HL-60/S4 treated with retinoic acid at 250 ng/mL for 4 days and 3 days (cell line): ENCODE measurements around the gene DOCK4.

Source experiments
- in situ Hi-C: fragments of 300-500 bp; cut with MboI; formaldehyde crosslinking; loops from 2 replicates; pipeline ENCODE4 v1.7.0; 2022; ENCODE audit warnings: low sequenced_read_pairs

DOCK4 gene

GRCh38 chr7:111750228-111750627 is 456.0 kb downstream of the DOCK4 start:
- in situ Hi-C loops = loop anchor here (25.0 kb wide), 1 partner anchor 662 kb away; no protein-coding TSS in a partner anchor

- in situ Hi-C loops = loop anchor here (10.0 to 25.0 kb wide), 3 partner anchors 663 to 1138 kb away; no protein-coding TSS in a partner anchor
These were observed 456.6 kb downstream of the DOCK4 start for GRCh38 chr7:111749625-111750024.

DNA sequence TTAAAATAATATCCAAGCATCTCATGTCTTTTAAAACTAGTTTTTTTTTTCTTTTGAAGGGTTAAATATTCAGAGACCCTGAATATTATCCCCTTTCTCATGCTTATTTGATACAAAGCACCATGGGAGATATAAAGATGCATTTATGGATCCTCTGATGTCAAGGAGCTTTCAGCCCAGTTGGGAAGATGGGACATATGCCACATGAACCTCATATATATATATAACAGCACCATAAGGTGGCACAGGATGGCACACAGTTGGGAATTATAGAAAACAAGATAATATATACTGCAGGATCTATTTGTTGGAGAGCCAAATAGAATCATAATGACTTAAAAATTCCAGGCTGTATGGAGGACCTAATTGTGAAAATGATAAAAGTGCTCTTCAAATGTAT is 458.5 kb downstream of the DOCK4 start:
- in situ Hi-C loops = loop anchor here (10.0 to 25.0 kb wide), 2 partner anchors 747 to 1140 kb away; no protein-coding TSS in a partner anchor

GRCh38 chr7:111746950-111747349 is 459.2 kb downstream of the DOCK4 start:
- in situ Hi-C loops = loop anchor here (10.0 to 25.0 kb wide), 2 partner anchors 748 to 1140 kb away; no protein-coding TSS in a partner anchor

DNA sequence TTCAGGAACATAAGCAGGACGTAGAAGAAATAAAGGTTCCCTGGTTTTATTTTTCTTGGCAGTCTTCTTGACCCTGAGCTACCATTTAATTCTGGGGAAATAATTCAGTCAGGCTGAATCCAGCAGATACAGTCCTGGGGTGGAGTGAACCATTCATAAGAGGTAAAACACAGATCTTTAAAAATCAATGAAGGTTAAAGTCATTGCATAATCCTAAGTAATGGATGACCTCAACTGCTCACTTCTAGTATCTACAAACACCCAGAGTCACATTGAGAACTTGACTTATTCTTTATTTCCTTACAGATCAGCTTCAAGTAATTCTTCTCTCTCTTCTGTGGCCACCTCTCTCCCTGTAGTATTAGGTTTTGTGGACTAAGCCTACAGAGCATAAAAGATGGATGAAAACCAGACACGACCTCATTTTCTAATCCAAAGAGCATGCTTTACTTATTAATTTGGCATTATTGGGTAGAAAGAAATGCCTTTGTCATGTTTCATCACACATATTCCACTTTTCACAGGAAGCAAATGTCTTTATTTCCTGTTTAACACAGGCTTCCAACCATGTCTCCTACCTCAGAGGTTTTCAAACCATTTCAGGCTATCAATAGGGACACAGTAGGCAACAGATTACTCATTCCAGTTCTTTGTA is 461.6 kb downstream of the DOCK4 start:
- in situ Hi-C loops = loop anchor here (10.0 to 25.0 kb wide), 2 partner anchors 750 to 1143 kb away; no protein-coding TSS in a partner anchor

DNA sequence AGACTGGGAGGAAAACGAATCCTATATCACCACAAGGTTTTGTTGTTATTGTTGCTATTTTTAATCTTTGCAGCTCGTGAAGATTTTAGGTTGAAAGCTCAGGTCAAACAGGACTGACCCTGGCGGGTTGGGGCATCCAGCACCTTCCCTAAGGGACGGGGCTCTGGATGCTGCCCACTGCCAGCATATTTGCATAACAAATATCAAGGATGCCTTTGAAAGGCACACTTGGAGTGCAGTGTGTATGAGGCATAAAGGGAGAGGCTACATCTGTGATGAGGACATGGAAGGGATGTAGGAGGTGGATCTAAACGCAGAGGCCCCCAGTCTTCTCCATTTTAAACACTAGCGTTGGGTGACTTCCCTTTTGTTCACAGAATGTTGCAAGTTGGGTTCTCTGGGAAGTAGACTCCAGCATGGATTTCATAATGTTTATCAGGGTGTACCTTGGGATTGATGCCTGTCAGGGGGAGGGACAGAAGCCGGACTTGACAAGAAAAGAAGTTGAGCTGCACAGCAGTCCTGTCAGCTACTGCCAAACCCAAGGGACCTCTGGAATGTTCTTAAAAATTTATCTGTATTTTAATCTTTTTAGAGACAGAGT is 462.9 kb downstream of the DOCK4 start:
- in situ Hi-C loops = loop anchor here (10.0 to 25.0 kb wide), 2 partner anchors 751 to 1144 kb away; no protein-coding TSS in a partner anchor

DNA sequence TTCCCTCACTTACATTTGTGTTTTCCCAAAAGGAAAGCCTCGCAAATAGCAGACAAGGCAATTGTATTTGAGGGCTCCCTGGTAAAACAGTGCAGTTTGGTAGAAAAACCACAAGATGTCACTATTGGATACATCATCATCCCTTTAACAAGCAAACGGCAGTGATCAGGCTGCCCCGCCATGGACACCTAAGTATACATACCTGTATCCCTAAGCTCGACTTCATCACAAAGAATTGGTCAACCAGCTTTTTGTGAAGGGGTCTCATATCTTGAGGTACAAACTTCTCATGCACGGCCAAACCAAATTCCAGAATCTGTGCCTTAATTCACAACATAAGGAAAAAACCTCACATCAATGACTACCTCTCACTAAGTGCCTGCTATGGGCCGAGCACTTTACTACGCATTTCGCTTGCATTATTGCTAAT is 464.4 kb downstream of the DOCK4 start:
- in situ Hi-C loops = loop anchor here (10.0 to 25.0 kb wide), 2 partner anchors 753 to 1145 kb away; no protein-coding TSS in a partner anchor

DNA sequence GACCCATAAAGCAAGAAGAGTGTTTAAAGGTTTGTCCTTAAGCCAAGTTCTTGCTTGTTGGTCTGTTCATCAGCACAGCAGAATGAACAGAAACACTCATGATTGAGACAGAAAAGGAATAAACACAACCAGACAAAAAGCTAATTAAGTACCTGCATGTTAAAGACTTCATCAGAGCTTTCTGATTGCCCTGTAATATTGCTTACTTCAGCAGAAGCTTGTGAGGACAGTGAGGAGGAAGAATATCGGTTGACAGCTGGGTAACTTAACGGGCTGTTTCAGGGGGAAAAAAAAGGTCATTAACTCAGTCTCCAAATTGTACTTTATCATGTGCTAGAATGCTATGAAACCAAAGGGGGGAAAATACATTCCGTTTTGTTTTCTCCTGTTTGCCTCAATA is 465.3 kb downstream of the DOCK4 start:
- in situ Hi-C loops = loop anchor here (10.0 to 25.0 kb wide), 2 partner anchors 754 to 1146 kb away; no protein-coding TSS in a partner anchor

- in situ Hi-C loops = loop anchor here (25.0 kb wide), 1 partner anchor 1151 kb away; no protein-coding TSS in a partner anchor
These were observed 469.7 kb downstream of the DOCK4 start for GRCh38 chr7:111736552-111736874.

- in situ Hi-C loops = loop anchor here (25.0 kb wide), 1 partner anchor 1151 kb away; no protein-coding TSS in a partner anchor
These were observed 470.3 kb downstream of the DOCK4 start for GRCh38 chr7:111735661-111736551.

DNA sequence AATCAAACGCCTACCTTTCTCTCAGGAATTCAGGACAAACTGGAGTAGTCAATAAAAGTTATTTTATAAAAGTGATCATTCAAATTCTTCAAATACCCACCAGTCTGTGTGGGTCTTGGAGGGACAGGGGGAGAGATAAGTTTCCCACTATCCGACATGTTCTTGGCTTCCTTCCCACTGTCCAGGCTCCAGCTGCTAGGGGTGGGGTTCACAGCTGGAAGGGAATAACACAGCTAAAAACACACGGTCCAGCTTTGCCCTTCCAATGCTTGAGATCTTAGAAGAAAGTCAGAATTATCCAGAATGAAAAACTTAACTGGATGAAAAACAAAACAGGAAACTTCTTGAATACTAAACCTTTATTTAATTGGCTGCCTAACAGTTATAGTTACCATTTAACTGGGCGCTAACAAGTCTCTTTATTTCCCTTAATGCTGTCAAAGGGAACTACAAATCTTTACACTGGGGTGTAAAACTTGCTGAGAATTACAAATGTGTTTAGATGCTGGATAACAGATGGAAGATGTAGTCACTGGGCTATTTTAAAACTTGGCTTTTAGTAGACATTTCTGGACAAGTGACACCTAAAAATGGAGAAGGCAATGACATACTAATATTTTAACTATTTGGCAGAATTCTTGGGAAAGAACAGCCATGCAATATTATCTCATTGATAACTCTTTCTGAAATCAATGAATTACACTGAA is 471.1 kb downstream of the DOCK4 start:
- in situ Hi-C loops = loop anchor here (25.0 kb wide), 1 partner anchor 1152 kb away; no protein-coding TSS in a partner anchor

DNA sequence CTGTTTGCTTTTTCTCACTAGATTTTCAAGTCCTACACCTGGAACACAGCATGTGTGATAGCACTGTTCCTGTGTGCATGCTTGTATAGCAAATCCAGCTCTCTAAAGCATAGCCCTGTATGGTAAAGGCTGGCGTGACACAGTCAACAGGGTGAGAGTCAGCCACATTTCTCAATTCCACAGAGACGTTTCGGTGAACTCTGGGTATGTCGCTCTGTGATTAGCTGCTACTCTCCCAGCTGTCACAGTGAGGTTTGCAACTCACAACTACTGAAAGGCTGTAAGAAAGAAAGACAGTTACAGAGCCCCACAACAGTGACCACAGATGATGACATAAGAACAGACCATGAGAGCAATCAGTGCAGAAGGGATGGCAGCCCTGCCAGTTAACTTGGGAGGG is 473.3 kb downstream of the DOCK4 start:
- in situ Hi-C loops = loop anchor here (25.0 kb wide), 1 partner anchor 1154 kb away; no protein-coding TSS in a partner anchor

GRCh38 chr7:111730476-111731300 is 475.5 kb downstream of the DOCK4 start:
- in situ Hi-C loops = loop anchor here (25.0 kb wide), 1 partner anchor 1157 kb away; no protein-coding TSS in a partner anchor

GRCh38 chr7:111730057-111730456 is 476.1 kb downstream of the DOCK4 start:
- in situ Hi-C loops = loop anchor here (25.0 kb wide), 1 partner anchor 1157 kb away; no protein-coding TSS in a partner anchor

- in situ Hi-C loops = loop anchor here (25.0 kb wide), 1 partner anchor 1158 kb away; no protein-coding TSS in a partner anchor
These were observed 476.7 kb downstream of the DOCK4 start for GRCh38 chr7:111729483-111729882.

- in situ Hi-C loops = loop anchor here (25.0 kb wide), 1 partner anchor 1159 kb away; no protein-coding TSS in a partner anchor
These were observed 477.6 kb downstream of the DOCK4 start for GRCh38 chr7:111728635-111728995.

DNA sequence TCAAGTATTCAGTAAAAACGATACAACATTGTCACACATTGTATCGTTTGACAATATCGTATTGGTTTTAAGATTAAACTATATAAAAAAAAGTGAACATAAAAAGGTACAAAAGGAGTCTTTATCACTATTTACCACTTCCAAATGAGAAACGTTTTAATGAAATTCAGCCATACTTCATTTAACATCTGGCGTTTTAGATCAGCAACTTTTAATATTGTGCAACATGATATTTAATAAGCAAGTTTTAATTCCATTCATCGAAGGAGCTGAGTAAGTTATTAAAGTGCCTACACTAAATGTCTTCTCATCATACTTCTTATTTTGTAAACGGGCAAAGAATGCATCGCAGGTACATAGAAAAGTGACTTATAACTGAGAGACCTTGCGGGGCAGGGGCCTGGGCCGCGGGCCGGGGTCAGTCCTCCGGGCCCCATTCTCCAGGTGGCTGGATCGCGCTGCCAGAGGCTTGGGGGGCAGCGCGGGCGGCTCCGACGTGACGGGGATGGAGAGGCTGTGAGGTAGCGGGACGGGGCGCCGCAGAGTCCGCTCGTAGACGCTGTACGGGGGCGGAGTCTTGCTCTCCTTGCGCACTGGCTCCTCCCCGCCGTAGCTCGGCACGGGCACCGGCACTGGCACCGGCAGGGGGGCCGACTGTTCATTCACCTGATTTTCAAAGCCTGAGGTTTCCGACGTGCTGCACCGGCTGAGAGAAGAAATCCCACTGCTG is 478.1 kb downstream of the DOCK4 start:
- in situ Hi-C loops = loop anchor here (25.0 kb wide), 1 partner anchor 1159 kb away; no protein-coding TSS in a partner anchor

DNA sequence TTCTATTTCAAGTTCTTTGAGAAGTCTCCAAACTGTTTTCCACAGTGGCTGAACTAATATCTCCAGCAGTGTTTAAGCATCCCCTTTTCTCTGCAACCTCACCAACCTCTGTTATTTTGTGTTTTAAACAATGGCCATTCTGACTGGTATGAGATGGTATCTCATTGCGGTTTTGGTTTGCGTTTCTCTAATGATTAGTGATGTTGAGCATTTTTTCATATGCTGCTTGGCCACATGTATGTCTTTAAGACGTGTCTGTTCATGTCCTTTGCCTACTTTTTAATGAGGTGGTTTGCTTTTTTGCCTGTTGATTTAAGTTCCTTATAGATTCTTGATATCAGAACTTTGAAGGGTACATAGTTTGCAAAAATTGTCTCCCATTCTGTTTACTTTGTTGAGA is 487.3 kb downstream of the DOCK4 start:
- in situ Hi-C loops = no loop called here
